ENCODE data around the gene NKTR. TPM values are rescaled to one million over a fixed set of nuclear protein-coding genes. Genes with fewer than 3 reads are reported as not detected.
A peak's percentile ranks its signal among the peaks of the same experiment; 100 is the strongest.

NKTR gene
- total and polyA plus RNA-seq, 9 of the 15 experiments (the other 6 are each of a cell fraction or from before 2014, with no cell fraction given), result 19.7 to 123 (median 92.6) TPM

- no peak for FAIRE-seq
- ATAC-seq, result peak; percentile 51
- H3K4me3 ChIP-seq, result peak overlapping the region; percentile 85
- H3K9ac ChIP-seq (ENCODE audit: insufficient read depth in 1 of 2, low read depth in 2 of 2, low read length in 2 of 2), result peak overlapping the region; percentile 93 to 96
- H2AFZ ChIP-seq (ENCODE audit: low read depth, low read length), result peak overlapping the region; percentile 98
- CTCF ChIA-PET (ENCODE audit: low intra/inter-chr PET ratio), result interaction anchor here (1.0 kb wide), 1 partner anchor 19 kb away, joined by 4 read pairs; the partner anchor contains the start of gene SEC22C
- intact Hi-C loops (cut with micrococcal nuclease), result loop anchor here (1.0 kb wide), 1 partner anchor 11 kb away; the partner anchor contains the start of gene SS18L2
- peaks cover 13 to 20% of the 10 kb centered on the region in 2 experiments for H3K4me1 ChIP-seq (replicated peaks in 1 of 2; ENCODE audit: control insufficient read depth in 2 of 2, insufficient read depth in 2 of 2, low read length in 2 of 2)
- under 1% methylated on average over 28 of the region's 31 CpGs for WGBS (ENCODE audit: insufficient coverage, low coverage, missing lambda C conversion rate)
- no TSS peak for BruUV-seq (replicated peaks)
- no peaks in the 10 kb centered on the region for H3K9me1 ChIP-seq (ENCODE audit: control insufficient read depth, insufficient read depth, low read length)
- H4K20me1 ChIP-seq (replicated peaks; ENCODE audit: control insufficient read depth, insufficient read depth, low read length), result peaks cover 4% of the 10 kb centered on the region; the same call in 1 of the 2 replicates
- H3K79me2 ChIP-seq (ENCODE audit: control insufficient read depth, insufficient read depth, low read length), result peaks cover 57% of the 10 kb centered on the region
- no peaks in the 10 kb centered on the region for H3K27me3 ChIP-seq (ENCODE audit: control insufficient read depth in 2 of 2, insufficient read depth in 2 of 2, low read length in 2 of 2)
- peaks cover 2% of the 10 kb centered on the region; the same call in 1 of the 2 replicates for H3K9me3 ChIP-seq (replicated peaks; ENCODE audit: control insufficient read depth, insufficient read depth, low read depth, low read length)
- H3K36me3 ChIP-seq (ENCODE audit: control insufficient read depth, insufficient read depth, low read length), result peaks cover 27% of the 10 kb centered on the region
- H3K27ac ChIP-seq (ENCODE audit: extremely low read depth, low read depth, low read length), result peak overlapping the region; percentile 95
- in situ Hi-C loops (cut with MboI), result no loop called here
- POLR2A ChIA-PET, result interaction anchor here (0.7 to 1.6 kb wide), 11 partner anchors 9 to 145 kb away, joined by 3 to 13 read pairs (median 4); partner anchors contain the start of genes SEC22C and SS18L2
- H3K4me2 ChIP-seq (ENCODE audit: insufficient read depth, low read length), result peak overlapping the region; percentile 99
- DNase-seq (ENCODE audit: extremely low read depth in 1 of 4, low spot score in 3 of 4), result peak in 3 of 4 experiments; percentile 60 to 77 (median 68)
- no peak for TF ChIP-seq C11orf30 (IDR thresholded peaks at IDR 0.05; ENCODE audit: low read depth)
- TF ChIP-seq TOE1 (IDR thresholded peaks at IDR 0.05; ENCODE audit: borderline replicate concordance), result 0 out of 2 replicates have a peak, but pooled peaks have one; percentile 59
- no peak for TF ChIP-seq TOE1 (CRISPR knock-in tag; IDR thresholded peaks at IDR 0.05; ENCODE audit: borderline replicate concordance, low read depth)
- TF ChIP-seq TSHZ1 (CRISPR knock-in tag; IDR thresholded peaks at IDR 0.05), result no peak
- TF ChIP-seq RBFOX2 (IDR thresholded peaks at IDR 0.05; ENCODE audit: low read depth, low read length), result peak; percentile 87
- no peak for TF ChIP-seq ZBTB8A (IDR thresholded peaks at IDR 0.05; ENCODE audit: partially characterized antibody)
- TF ChIP-seq ELF1 (tag; IDR thresholded peaks at IDR 0.05), result peak; percentile 40; the same call in 1 of the 2 replicates
- TF ChIP-seq SIN3B (IDR thresholded peaks at IDR 0.05; ENCODE audit: low read depth), result no peak
- TF ChIP-seq POU5F1 (IDR thresholded peaks at IDR 0.05; ENCODE audit: borderline replicate concordance, low read depth, low read length, partially characterized antibody), result no peak
- peak; percentile 13; the same call in 1 of the 2 replicates for TF ChIP-seq TFAP4 (CRISPR knock-in tag; IDR thresholded peaks at IDR 0.05; ENCODE audit: borderline replicate concordance)
- TF ChIP-seq FIP1L1 (IDR thresholded peaks at IDR 0.05; ENCODE audit: low read depth, low read length, poor library complexity, severe bottlenecking), result peak; percentile 8
- no peak for TF ChIP-seq RBM22 (IDR thresholded peaks at IDR 0.05; ENCODE audit: low read depth, low read length, poor library complexity, severe bottlenecking)
- peak; percentile 10; the same call in 1 of the 2 replicates for TF ChIP-seq POLR2AphosphoS5 (IDR thresholded peaks at IDR 0.05; ENCODE audit: control insufficient read depth, insufficient read depth, low read depth, low read length)
- no peak for TF ChIP-seq ZKSCAN3 (CRISPR knock-in tag; IDR thresholded peaks at IDR 0.05)
- TF ChIP-seq HDAC3 (IDR thresholded peaks at IDR 0.05; ENCODE audit: borderline replicate concordance, partially characterized antibody), result no peak
- no peak; the same call in 1 of the 2 replicates for TF ChIP-seq SOX6 (IDR thresholded peaks at IDR 0.05)
- TF ChIP-seq IRF2 (CRISPR knock-in tag; IDR thresholded peaks at IDR 0.05), result no peak
Observed at GRCh38 chr3:42600958-42601675, 631 bp downstream of the NKTR start.

All from K562 (cell line).